Transverse colon (tissue), 4 donors: ENCODE results near the gene TMEM212. TPM values are rescaled to one million over a fixed set of nuclear protein-coding genes. Genes with fewer than 3 reads are reported as not detected.

ENCODE experiments used
- DNase-seq: peaks from one replicate; pipeline ENCODE4 v3.0.0-alpha.2; 2019
- H3K27ac ChIP-seq, 4 donors: fragments of 200-600 bp; sonication (generic); 2 replicates each; pipeline ENCODE4 v1.5.1; 2016 to 2018; ENCODE audit warnings: inconsistent platforms in 4 of 4
- H3K27me3 ChIP-seq: fragments of 200-600 bp; sonication (generic); 2 replicates; pipeline ENCODE4 v1.5.1; 2017; ENCODE audit warnings: inconsistent platforms
- H3K36me3 ChIP-seq, 4 donors: fragments of 200-600 bp; sonication (generic); 2 replicates each; pipeline ENCODE4 v1.5.1; 2017 to 2019; ENCODE audit warnings: inconsistent platforms in 4 of 4
- H3K4me1 ChIP-seq, 4 donors: fragments of 200-600 bp; sonication (generic); 2 replicates each; pipeline ENCODE4 v1.5.1; 2017 to 2020; ENCODE audit warnings: inconsistent platforms in 4 of 4
- H3K4me3 ChIP-seq, 4 donors: fragments of 200-600 bp; sonication (generic); 1 replicate in 1 of 4; 2 replicates in 3 of 4; pipeline versions ENCODE4 v1.5.1 to v1.6.1; 2017 to 2019; ENCODE audit warnings: inconsistent platforms in 4 of 4
- H3K9me3 ChIP-seq, 2 donors: fragments of 200-600 bp; sonication (generic); 2 replicates each; pipeline ENCODE4 v1.5.1; 2017 to 2019; ENCODE audit warnings: inconsistent platforms in 2 of 2
- EP300 ChIP-seq: sonication (generic); formaldehyde crosslinking; IDR thresholded peaks from one replicate; pipeline ENCODE4 v1.6.1; 2017; ENCODE audit warnings: antibody characterized with exemption, low read depth
- POLR2A ChIP-seq: fragments of 450-650 bp; IDR thresholded peaks from one replicate; pipeline ENCODE4 v1.6.1; 2016; ENCODE audit warnings: antibody characterized with exemption, mild to moderate bottlenecking, moderate library complexity
- POLR2AphosphoS5 ChIP-seq, 3 donors: sonication (generic); formaldehyde crosslinking; IDR thresholded peaks; one replicate each; pipeline ENCODE4 v1.6.1; 2016; ENCODE audit warnings: antibody characterized with exemption in 3 of 3
- WGBS, 2 donors: methylation state at CpG; one replicate each; pipeline ENCODE4 v1.1.5; 2018; ENCODE audit warnings: low coverage in 1 of 2; 5-methylcytosine and 5-hydroxymethylcytosine counted together
- in situ Hi-C, 4 donors: fragments of 200-750 bp; cut with MboI; loops; one replicate each; pipeline versions ENCODE4 v1.15.0 to v1.15.1; 2017; ENCODE audit warnings: low sequenced_read_pairs in 3 of 4, low pct_ligation_motif_present in 1 of 4, low pct_unique_long_range_greater_than_20kb in 1 of 4
- intact Hi-C: fragments of 100-400 bp; cut with DNase I; formaldehyde crosslinking; loops from one replicate; pipeline ENCODE4 v1.15.1; 2023; ENCODE audit warnings: low total_unique reads
- total RNA-seq, 4 donors: library from RNA; depleted of rRNA; stranded (reverse); fragments of >200 nt; gene quantifications; one replicate each; pipeline ENCODE4 v1.1.0, GENCODE V29; 2016
- TF ChIP-seq, protein P1 (sequence below), 5 experiments: fragments of 200-600 bp in 3 of 5; fragments of 450-650 bp in 2 of 5; sonication (generic) in 3 of 5; IDR thresholded peaks; 1 replicate in 2 of 5; 2 replicates in 3 of 5; pipeline ENCODE4 v1.5.1; 2016 to 2017; ENCODE audit warnings: antibody characterized with exemption in 5 of 5, inconsistent platforms in 3 of 5, mild to moderate bottlenecking in 2 of 5, moderate library complexity in 1 of 5

Gene TMEM212
- total RNA-seq, 4 donors from 2014 or later: not detected

DNA sequence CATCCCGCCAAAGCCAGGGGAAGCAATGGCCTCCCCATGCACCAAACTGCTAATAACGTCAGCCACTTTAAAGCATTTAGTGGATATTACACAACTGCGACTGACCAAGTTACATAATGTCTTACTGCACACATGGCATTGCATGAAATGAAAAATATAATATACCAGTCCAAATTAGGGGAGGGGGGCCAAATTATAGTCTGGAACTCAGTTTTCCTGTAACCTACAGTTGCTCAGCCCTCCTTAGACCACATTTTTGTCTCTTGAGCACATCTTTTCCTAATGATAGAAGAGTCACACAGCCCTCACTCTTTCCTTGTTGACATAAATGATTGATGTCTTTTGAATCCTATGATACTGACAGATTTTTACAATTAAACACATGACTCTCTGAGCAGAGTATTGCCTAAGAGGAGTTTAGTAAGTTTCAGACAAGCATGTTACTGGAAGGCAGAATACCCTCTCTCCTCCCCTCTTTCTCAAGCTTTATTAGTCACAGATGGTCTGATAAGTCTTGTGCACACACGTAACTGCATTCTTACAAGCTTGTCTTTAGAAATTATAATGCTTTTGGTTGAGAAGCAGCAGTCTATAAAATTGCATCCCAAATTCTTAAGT lies 31.7 kb upstream of the TMEM212 start:
- Histone ChIP-seq H3K4me3 (no peak overlapping the region), H3K27ac (peak overlapping the region; percentile 91 to 98 (median 95)), H3K9me3 (no peaks in the 10 kb centered on the region), H3K4me1 (peaks cover 11 to 27% (median 17%) of the 10 kb centered on the region in 4 donors), H3K36me3 (no peaks in the 10 kb centered on the region), H3K27me3 (no peaks in the 10 kb centered on the region)
- WGBS, 2 donors: 68 to 78% methylated on average over 3 to 4 of the region's 4 CpGs
- no peak for DNase-seq
- no peak for TF ChIP-seq EP300
- peak; percentile 23 to 61 (median 55) for TF ChIP-seq POLR2AphosphoS5 (IDR thresholded peaks at IDR 0.05)
- intact Hi-C loops: no loop called here
- in situ Hi-C loops: no loop called here

DNA sequence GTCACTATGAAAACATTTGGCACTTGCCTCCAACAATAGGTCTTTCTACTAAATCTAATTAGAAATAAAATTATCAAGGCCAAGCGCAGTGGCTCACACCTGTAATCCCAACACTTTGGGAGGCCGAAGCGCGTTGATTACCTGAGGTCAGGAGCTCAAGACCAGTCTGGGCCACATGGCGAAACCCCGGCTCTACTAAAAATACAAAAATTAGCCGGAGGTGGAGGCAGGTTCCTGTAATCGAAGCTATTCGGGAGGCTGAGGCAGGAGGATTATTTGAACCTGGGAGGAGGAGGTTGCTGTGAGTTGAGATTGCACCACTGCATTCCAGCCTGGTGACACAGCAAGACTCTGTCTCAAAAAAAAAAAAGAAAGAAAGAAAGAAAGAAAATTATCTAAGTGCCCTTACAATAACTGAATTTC lies 31.2 kb upstream of the TMEM212 start:
- H3K27ac ChIP-seq: peak overlapping the region; percentile 91 to 98 (median 95)
- H3K4me1 ChIP-seq: peaks cover 6 to 22% (median 12%) of the 10 kb centered on the region in 4 donors
- H3K4me3 ChIP-seq: no peak overlapping the region
- WGBS, 2 donors: 93% methylated on average over 5 to 9 of the region's 9 CpGs
- H3K36me3 ChIP-seq: no peaks in the 10 kb centered on the region
- in situ Hi-C loops (no loop called here), intact Hi-C loops (no loop called here)
- H3K27me3 ChIP-seq: no peaks in the 10 kb centered on the region
- H3K9me3 ChIP-seq: no peaks in the 10 kb centered on the region
- no peak for DNase-seq
- TF ChIP-seq POLR2AphosphoS5 (IDR thresholded peaks at IDR 0.05) (no peak), POLR2A (no peak), EP300 (no peak)
- TF ChIP-seq, protein P1, sequence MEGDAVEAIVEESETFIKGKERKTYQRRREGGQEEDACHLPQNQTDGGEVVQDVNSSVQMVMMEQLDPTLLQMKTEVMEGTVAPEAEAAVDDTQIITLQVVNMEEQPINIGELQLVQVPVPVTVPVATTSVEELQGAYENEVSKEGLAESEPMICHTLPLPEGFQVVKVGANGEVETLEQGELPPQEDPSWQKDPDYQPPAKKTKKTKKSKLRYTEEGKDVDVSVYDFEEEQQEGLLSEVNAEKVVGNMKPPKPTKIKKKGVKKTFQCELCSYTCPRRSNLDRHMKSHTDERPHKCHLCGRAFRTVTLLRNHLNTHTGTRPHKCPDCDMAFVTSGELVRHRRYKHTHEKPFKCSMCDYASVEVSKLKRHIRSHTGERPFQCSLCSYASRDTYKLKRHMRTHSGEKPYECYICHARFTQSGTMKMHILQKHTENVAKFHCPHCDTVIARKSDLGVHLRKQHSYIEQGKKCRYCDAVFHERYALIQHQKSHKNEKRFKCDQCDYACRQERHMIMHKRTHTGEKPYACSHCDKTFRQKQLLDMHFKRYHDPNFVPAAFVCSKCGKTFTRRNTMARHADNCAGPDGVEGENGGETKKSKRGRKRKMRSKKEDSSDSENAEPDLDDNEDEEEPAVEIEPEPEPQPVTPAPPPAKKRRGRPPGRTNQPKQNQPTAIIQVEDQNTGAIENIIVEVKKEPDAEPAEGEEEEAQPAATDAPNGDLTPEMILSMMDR (IDR thresholded peaks at IDR 0.05): no peak

DNA sequence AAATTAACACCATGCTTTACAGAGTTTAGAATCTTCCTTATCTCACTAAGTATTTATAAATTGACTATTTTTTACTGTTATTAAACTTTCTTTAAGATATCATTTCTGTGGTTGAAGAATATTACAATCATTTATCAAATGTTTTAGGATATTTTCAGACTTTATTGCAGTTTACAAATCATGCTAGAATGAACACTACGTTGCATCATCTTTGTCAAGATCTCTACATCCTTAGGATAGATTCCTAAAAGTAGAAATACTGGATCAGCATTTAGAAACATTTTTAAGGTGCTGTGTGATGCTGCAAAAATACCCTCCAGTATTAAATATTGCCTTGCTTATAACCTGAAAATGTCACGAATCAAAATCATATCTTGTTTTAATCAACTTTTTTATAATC lies 30.3 kb upstream of the TMEM212 start:
- 95 to 97% methylated on average over 2 of the region's 2 CpGs for WGBS, 2 donors
- Histone ChIP-seq H3K4me1 (peaks cover 5 to 13% (median 9%) of the 10 kb centered on the region in 4 donors), H3K36me3 (no peaks in the 10 kb centered on the region), H3K27ac (no peak overlapping the region), H3K4me3 (no peak overlapping the region), H3K27me3 (no peaks in the 10 kb centered on the region), H3K9me3 (no peaks in the 10 kb centered on the region)
- intact Hi-C loops: no loop called here
- no peak for DNase-seq
- in situ Hi-C loops: no loop called here
- TF ChIP-seq EP300 (no peak), POLR2AphosphoS5 (IDR thresholded peaks at IDR 0.05) (no peak), POLR2A (no peak)
- TF ChIP-seq, protein P1 (IDR thresholded peaks at IDR 0.05): no peak

DNA sequence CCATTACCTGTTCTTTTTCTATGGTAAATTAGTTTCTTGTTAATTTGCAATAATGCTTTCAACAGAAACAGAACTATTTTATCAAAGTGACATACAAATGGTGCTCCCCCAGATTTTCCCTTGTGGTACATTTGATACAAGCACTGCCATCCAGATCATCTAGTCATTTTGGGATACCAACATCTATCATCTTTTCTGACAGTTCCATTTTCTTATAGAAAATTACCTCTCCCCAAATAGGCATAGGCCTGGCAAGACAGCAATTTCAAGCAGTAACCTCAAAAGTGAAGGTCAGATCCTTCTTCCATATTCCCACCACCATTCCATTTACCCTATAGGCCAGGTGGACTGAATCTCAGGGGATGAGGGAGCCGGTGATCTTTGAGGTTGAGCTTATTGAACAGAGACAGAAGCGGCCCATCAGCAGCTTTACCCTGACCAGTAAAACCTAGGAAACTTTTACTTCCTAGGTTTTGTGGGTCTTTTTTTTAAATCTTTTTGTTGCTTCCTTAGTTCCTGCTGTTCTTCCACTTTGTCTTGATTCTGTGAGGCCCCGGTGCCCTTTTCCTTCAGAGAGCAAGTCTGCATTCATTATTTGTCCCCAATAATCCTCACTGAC lies 29.8 kb upstream of the TMEM212 start:
- Histone ChIP-seq H3K36me3 (no peaks in the 10 kb centered on the region), H3K9me3 (no peaks in the 10 kb centered on the region), H3K4me1 (peaks cover 5 to 12% (median 9%) of the 10 kb centered on the region in 4 donors), H3K27me3 (no peaks in the 10 kb centered on the region), H3K27ac (peak overlapping the region in 1 of 4 donors; percentile 19), H3K4me3 (no peak overlapping the region)
- DNase-seq: no peak
- WGBS, 2 donors: 83 to 91% methylated on average over 1 to 3 of the region's 3 CpGs
- no peak for TF ChIP-seq POLR2AphosphoS5 (IDR thresholded peaks at IDR 0.05)
- TF ChIP-seq, protein P1 (IDR thresholded peaks at IDR 0.05): no peak
- TF ChIP-seq EP300: no peak
- no peak for TF ChIP-seq POLR2A
- intact Hi-C loops (no loop called here), in situ Hi-C loops (no loop called here)
